Mucosa of descending colon (tissue), 3 donors: ENCODE data around the gene IFI6. TPM values are rescaled to one million over a fixed set of nuclear protein-coding genes. Genes with fewer than 3 reads are reported as not detected.
"Not testable (repeated sequence)": the region's sequence is repeated elsewhere in the genome, so short reads cannot be mapped to it uniquely, and the experiment has no call there.

ENCODE experiments used
- ATAC-seq: fragments of 200-7000 bp; cut with Tn5 transposase; one replicate; pipeline ENCODE4 v1.9.1; 2020; ENCODE audit warnings: mild to moderate bottlenecking, moderate library complexity
- DNase-seq, 3 donors: peaks; one replicate each; pipeline ENCODE4 v3.0.0-alpha.2; 2020
- H3K36me3 ChIP-seq: fragments of 200-600 bp; one replicate; pipeline ENCODE4 v1.8.0; 2021; ENCODE audit warnings: low read depth, mild to moderate bottlenecking
- H3K4me1 ChIP-seq: fragments of 200-600 bp; one replicate; pipeline ENCODE4 v1.8.0; 2021; ENCODE audit warnings: low read depth, mild to moderate bottlenecking
- H3K4me3 ChIP-seq: fragments of 200-600 bp; one replicate; pipeline ENCODE4 v1.8.0; 2021; ENCODE audit warnings: mild to moderate bottlenecking
- H3K9me3 ChIP-seq: fragments of 200-600 bp; one replicate; pipeline ENCODE4 v1.8.0; 2021; ENCODE audit warnings: mild to moderate bottlenecking
- intact Hi-C, 2 donors: fragments of 100-400 bp; cut with DNase I in 1 of 2; cut with micrococcal nuclease in 1 of 2; formaldehyde crosslinking; loops; one replicate each; pipeline versions ENCODE4 v1.11.0 to v1.11.1; 2022; cut with DNase I, micrococcal nuclease
- total RNA-seq, 3 donors: library from RNA; stranded (reverse); fragmentation: NEBNext Ultra II Directional in 2 of 3; extraction: Animal tissue kit (Norgen Biotek cat#: 25700) in 2 of 3; gene quantifications; one replicate each; pipeline versions ENCODE4 v1.2.1 to v1.2.4, GENCODE V29; 2021 to 2023
- TF ChIP-seq, protein P1 (sequence below): fragments of 200-600 bp; IDR thresholded peaks from one replicate; pipeline ENCODE4 v1.8.0; 2022; ENCODE audit warnings: antibody characterized with exemption, mild to moderate bottlenecking
- donor health status: DM: no; HTN: no; CAD: no; lungs with moderate emphysema.
- donor health status: DM: no; HTN: no; CAD: no.
- donor health status: DM: no; HTN: yes; CAD: no.

Gene IFI6
- total RNA-seq, 3 donors from 2014 or later, result 8.3 to 51.4 (median 45.4) TPM

DNA sequence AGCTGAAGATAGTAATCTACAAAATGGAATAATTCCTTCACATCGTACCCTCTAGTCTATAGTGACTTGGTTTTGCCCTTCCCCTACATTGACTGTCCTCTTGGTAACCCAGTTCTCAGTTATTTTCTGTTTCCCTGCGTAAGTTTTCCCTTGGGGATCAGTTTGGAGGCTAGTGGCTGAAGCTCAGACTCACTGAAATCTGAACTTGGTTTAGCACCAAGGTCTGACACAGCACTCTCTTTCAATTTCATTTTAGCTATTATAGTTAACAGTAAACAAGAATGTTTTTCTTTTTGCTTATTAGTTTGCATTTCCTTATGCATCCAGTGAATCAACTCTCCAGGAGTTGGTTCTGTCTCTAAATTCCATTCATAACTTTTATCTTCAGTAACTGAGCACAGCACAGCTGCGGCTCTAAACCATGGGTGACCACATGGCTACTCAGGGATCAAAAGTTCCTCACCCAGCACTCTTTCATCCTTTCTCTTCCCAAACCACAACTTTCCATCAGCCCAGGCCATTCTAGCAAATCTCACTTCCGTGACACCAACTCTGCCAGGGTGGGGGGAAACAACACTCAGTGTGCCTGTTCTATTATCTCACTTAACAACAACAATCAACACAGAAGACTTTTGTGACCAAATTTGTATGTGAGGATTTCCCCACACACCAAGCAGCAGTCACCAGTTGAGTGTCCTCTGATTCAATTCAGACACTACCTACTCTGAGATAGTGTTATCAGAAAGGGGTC is 17.6 kb upstream of the IFI6 start:
- DNase-seq, result no peak
- peaks cover 3% of the 10 kb centered on the region for H3K4me1 ChIP-seq
- no peaks in the 10 kb centered on the region for H3K9me3 ChIP-seq
- intact Hi-C loops, result no loop called here
- ATAC-seq, result no peak
- no peaks in the 10 kb centered on the region for H3K36me3 ChIP-seq
- no peak overlapping the region for H3K4me3 ChIP-seq
- TF ChIP-seq, protein P1, sequence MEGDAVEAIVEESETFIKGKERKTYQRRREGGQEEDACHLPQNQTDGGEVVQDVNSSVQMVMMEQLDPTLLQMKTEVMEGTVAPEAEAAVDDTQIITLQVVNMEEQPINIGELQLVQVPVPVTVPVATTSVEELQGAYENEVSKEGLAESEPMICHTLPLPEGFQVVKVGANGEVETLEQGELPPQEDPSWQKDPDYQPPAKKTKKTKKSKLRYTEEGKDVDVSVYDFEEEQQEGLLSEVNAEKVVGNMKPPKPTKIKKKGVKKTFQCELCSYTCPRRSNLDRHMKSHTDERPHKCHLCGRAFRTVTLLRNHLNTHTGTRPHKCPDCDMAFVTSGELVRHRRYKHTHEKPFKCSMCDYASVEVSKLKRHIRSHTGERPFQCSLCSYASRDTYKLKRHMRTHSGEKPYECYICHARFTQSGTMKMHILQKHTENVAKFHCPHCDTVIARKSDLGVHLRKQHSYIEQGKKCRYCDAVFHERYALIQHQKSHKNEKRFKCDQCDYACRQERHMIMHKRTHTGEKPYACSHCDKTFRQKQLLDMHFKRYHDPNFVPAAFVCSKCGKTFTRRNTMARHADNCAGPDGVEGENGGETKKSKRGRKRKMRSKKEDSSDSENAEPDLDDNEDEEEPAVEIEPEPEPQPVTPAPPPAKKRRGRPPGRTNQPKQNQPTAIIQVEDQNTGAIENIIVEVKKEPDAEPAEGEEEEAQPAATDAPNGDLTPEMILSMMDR, result no peak

DNA sequence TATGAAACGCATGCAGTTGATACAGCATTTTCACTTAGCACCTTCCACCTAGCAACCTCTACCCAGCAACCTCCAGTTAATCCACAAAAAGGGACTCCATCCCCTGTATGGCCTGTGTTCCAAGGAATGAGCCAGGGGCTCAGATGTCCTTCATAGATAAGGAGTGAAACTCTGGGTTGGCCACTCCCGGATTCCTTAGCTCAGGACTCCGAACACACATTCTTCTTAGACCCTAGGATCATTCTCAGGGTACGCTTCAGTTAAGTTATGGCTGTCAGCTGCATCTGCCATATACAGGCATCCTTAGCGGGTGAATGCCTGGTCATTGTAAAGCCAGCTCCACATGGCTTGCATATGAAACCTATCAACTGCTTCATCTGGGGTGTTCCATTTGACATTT is 15.9 kb upstream of the IFI6 start:
- DNase-seq, result no peak
- intact Hi-C loops, result no loop called here
- no peak for ATAC-seq
- Histone ChIP-seq H3K4me1 (peaks cover 3% of the 10 kb centered on the region), H3K36me3 (no peaks in the 10 kb centered on the region), H3K4me3 (no peak overlapping the region), H3K9me3 (no peaks in the 10 kb centered on the region)
- TF ChIP-seq, protein P1, result no peak

DNA sequence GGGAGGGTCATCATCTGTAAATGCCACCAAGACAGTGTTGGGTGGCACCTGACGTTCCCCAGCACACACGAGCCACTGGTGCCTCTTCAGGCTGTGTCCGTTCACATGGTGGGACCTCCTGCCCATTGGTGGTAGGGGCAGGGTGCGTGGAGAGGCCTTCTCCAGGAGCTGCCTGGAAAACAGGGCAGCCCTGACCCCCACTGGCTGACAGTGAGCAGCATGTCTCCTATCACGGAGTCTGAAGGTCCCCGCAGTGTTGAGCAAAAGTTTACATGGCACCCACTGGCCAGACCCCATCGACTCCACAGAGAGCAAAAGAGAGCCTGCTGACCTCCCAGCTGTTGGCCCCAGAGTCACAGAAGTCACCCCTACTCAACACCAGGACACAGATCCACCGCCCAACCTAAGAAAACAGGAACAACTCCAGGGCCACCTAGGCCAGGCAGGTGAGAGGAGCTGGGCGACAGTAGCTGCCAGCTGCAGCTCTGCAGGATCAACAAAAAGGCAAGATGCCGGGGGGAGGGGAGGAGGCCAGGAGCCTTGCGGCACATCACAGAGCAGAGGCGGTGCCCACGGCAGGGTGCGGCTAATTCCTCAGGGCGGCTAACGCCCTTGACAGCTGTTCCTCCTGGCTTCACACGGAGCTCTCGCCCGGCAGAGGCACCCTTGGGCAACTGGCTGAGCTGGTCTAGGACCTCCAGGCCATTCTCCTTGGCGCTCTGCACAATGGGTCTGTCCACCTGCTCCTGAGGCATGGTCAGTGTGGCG is 14.4 kb upstream of the IFI6 start:
- peaks cover 3% of the 10 kb centered on the region for H3K4me1 ChIP-seq
- ATAC-seq (peak; percentile 97), DNase-seq (peak; percentile 86 to 93 (median 89))
- H3K9me3 ChIP-seq, result peaks cover 8% of the 10 kb centered on the region
- no peaks in the 10 kb centered on the region for H3K36me3 ChIP-seq
- H3K4me3 ChIP-seq, result no peak overlapping the region
- TF ChIP-seq, protein P1, result no peak
- intact Hi-C loops, result no loop called here

DNA sequence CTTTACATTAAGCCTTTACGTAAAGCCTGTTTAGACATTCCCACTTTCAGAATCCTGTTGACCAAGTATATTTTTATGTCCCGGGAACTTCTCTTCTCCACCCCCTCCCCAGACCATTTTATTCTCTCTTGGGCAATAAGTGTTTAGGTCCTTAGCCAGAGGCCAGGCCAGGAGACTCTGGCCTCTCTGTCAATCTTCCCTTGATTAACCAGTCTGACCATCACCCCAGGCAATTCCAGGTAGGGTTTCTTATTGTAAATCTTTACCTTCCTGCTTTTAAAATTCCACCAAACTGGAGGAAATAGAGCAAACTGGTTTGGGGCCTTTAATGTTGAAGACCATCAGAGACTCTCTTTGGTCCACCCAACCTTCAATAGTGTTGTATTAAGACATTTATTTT is 12.2 kb upstream of the IFI6 start:
- intact Hi-C loops, result no loop called here
- H3K4me3 ChIP-seq, result no peak overlapping the region
- TF ChIP-seq, protein P1, result no peak
- peaks cover 3% of the 10 kb centered on the region for H3K4me1 ChIP-seq
- peaks cover 26% of the 10 kb centered on the region for H3K9me3 ChIP-seq
- no peaks in the 10 kb centered on the region for H3K36me3 ChIP-seq
- no peak for ATAC-seq
- DNase-seq, result no peak

DNA sequence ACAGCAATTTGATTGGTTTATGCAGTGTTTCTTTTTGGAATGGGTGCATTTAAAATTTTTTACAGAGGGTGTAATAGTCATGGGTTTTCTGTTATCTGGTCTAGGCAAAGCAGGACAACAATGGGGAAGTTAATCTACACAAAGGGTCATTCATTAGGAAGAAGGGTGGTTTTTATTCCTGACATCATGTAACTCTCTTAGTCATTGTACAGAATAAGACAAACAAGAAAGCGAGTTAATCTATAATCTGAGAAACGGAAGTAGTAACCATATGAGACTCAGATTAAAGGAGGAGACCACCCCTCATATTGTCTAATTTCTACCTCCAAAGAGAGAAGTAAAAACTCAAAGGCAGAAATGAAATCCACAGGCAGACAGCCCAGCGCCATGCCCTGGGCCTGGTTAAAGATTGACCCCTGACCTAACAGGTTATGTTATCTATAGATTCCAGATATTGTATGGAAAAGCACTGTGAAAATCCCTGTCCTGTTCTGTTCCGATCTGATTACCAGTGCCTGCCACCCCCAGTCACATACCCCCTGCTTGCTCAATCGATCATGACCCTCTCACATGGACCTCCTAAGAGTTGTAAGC is 10.5 kb upstream of the IFI6 start:
- TF ChIP-seq, protein P1, result no peak
- no peak overlapping the region for H3K4me3 ChIP-seq
- intact Hi-C loops, result no loop called here
- peaks cover 26% of the 10 kb centered on the region for H3K9me3 ChIP-seq
- peaks cover 3% of the 10 kb centered on the region for H3K4me1 ChIP-seq
- H3K36me3 ChIP-seq, result no peaks in the 10 kb centered on the region
- DNase-seq (no peak), ATAC-seq (peak; percentile 53)

DNA sequence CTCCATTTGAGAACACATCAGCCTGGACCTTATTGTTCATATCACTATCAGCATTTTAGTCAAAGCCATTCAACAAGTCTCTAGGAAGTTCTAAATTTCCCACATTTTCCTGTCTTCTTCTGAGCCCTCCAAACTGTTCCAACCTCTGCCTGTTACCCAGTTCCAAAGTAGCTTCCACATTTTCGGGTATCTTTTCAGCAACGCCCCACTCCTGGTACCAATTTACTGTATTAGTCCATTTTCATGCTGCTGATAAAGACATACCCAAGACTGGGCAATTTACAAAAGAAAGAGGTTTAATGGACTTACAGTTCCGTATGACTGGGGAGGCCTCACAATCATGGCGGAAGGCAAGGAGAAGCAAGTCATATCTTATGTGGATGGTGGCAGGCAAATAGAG is 9.6 kb upstream of the IFI6 start:
- H3K4me3 ChIP-seq, H3K4me1 ChIP-seq, intact Hi-C loops, H3K36me3 ChIP-seq, ATAC-seq, DNase-seq: not testable (repeated sequence)
- H3K9me3 ChIP-seq, result peaks cover 26% of the 10 kb centered on the region

DNA sequence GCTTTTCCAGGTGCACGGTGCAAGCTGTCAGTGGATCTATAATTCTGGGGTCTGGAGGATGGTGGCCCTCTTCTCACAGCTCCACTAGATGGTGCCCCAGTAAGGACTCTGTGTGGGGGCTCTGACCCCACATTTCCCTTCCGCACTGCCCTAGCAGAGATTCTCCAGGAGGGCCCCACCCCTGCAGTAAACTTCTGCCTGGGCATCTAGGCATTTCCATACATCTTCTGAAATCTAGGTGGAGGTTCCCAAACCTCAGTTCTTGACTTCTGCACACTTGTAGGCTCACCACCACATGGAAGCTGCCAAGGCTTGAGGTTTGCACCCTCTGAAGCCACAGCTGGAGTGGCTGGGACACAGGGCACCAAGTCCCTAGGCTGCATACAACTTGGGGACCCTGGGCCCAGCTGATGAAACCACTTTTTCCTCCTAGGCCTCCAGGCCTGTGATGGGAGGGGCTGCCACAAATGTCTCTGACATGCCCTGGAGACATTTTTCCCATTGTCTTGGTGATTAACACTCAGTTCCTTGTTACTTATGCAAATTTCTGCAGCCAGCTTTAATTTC is 8.3 kb upstream of the IFI6 start:
- H3K9me3 ChIP-seq, result peaks cover 26% of the 10 kb centered on the region
- H3K36me3 ChIP-seq, intact Hi-C loops, DNase-seq, ATAC-seq, H3K4me3 ChIP-seq, H3K4me1 ChIP-seq: not testable (repeated sequence)
